ENCODE results near the gene FLOT2. TPM values are rescaled to one million over a fixed set of nuclear protein-coding genes. Genes with fewer than 3 reads are reported as not detected.
A peak's percentile ranks its signal among the peaks of the same experiment; 100 is the strongest.
"Not testable (repeated sequence)": the region's sequence is repeated elsewhere in the genome, so short reads cannot be mapped to it uniquely, and the experiment has no call there.

Gene FLOT2
- total RNA-seq, 1 experiment from 2014 or later = 45.5 TPM

DNA sequence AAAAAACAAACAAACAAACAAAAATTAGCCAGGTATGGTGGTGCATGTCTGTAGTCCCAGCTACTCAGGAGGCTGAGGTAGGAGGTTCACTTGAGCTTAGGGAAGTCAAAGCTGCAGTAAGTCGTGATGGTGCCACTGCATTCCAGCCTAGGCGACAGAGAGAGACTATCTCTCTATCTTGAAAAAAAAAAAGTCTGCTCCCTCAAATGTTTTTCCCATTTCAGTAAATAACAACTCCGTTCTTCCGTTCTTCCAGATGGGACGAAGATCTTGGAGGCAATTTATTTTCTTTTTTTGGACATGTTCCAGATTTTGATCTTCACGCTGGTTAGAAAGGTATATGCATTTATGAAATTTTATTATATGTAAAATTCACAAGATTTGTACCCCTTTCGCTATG is 23.7 kb downstream of the FLOT2 start:
- DNase-seq (ENCODE audit: low spot score) = no peak

DNA sequence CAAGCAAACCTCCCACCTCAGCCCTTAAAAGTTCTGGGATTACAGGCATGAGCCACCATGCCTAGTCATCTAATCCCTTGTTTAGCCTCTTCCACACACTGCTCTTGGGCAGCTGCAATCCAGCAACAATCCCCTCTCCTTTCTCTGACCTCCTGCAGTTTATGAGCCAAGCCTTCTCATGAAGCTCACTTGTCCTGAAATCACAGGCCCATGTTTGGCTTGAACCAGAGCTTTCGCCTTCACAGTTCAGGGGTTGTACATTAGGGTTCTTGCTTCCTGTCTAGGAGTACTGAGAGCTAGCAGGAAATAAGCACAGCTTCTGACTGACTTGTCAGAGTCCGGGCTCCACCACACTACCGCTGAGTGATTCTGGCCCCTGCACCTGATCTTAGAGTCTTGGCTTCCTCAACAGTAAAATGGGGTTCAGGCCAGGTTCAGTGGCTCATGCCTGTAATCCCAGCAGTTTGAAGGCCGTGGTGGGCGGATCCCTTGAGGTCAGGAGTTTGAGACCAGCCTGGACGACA is 26.4 kb downstream of the FLOT2 start:
- no peak for DNase-seq (ENCODE audit: low spot score)

DNA sequence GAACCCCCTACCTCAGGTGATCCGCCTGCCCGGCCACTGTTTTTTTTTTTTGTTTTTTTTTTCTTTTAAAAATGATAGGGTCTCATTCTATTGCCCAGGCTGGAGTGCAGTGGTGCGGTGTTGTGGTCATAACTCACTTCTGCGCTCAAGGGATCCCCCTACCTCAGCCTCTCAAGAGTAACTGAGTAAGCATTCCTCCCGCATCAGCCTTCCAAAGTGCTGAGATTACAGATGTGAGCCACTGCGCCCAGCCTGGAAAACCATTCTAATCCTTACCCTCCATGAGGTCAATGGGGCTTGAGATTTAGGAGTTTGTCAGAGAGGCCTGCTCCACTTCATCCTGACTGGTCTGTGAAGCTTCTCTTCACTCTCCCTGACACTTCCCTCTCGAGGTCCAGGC is 30.3 kb downstream of the FLOT2 start:
- no peak for DNase-seq (ENCODE audit: low spot score)

DNA sequence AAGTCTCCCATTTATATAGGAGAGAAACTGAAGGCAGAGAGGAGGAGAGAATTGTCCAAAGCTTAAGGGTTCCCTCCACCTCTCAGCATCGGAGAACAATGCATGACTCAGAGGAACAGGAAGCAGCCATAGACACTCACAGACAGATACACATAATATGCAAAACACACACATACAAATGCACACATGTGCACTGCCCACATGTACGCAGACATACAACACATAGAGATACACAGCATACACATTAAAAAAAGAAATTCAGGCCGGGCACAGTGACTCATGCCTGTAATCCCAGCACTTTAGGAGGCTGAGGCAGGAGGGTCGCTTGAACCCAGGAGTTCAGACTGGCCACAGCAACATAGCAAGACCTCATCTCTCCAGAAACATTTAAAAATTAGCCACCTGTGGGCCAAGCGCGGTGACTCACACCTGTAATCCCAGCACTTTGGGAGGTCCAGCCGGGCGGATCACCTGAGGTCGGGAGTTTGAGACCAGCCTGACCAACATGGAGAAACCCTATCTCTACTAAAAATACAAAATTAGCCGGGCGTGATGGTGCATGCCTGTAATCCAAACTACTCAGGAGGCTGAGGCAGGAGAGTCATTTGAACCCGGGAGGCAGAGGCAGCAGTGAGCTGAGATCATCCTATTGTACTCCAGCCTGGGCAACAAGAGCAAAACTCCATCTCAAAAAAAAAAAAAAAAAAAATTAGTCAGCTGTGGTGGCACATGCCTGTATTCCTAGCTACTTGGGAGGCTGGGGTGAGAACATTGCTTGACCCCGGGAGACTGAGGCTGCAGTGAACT is 31.4 kb downstream of the FLOT2 start:
- DNase-seq (ENCODE audit: low spot score) = no peak

DNA sequence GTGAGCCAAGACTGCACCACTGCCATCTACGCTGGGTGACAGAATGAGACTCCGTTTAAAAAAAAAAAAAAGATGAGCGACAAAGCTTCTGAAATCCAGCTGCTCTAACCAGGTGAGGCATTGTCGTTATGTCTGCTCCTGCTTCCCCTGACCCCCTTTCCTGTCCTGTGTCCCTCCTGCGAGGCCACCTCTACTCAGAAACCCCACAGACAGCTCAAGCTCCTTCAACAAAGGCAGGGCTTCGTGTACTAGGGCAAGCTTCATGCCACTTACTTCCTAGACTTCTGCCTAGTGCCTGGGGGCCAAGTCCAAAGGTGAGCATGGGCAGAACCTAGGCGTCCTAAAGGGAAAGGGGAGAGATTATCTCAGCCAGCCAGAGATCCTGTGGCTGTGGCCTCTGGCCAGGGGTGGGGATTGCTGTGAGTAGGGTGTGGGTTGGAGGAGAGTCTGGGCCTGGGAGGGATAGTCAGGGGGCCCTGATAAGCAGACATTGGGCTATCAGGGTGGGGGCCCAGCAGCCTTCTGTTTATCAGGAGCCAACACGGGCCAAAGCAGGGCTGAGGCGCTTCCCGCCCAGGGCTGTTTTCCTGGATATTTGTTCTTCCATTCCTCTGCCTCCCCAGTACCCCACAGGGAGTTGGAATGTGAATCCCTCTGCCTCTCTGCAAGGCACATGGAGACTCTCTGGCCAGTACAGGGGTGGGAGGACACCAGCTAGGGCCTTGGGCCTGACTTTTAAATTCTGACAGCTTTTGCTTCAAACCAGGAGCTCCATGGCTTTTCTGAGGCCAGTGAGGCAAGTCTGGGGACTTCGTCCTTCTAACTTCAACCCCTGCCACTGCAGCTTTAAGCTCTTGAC is 32.3 kb downstream of the FLOT2 start:
- no peak for DNase-seq (ENCODE audit: low spot score)

DNA sequence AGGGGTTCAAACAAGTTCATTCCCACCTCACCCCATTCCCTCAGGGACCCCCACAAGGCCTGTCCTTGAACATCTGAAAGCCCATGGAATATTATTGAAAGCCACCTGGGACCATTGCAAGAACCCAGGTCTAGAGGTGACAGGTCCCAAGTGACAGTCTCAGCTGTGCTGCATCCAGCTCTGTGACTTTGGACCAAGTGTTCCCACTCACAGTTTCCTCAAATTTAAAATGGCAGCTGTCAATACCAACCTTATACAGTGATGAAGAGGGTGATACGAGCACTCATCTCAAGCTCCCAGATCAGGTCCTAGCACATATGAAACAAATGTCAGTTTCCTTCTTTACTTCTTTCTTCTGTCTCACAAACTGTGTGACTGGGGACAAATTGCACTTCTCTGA is 33.6 kb downstream of the FLOT2 start:
- no peak for DNase-seq (ENCODE audit: low spot score)

DNA sequence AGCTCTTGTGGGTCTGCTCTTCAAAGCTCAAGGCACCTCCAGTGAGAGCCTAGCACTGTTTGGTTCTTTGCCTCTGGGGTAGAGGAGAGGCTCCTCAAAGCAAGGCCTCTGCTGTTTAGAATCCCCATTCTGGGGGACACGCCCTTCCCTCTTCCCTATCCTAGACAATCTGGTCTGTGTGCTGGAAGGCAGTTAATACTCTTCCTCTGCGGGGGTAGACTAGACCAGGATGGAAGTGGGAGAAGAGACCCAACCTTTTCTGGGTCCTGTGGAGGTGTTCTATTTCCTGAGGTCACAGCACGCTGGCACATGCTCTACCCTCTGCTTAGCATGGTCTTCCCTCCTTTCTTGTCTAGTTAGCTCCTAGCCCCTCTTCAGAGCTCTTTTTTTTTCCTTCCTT is 35.0 kb downstream of the FLOT2 start:
- DNase-seq (ENCODE audit: low spot score) = no peak

DNA sequence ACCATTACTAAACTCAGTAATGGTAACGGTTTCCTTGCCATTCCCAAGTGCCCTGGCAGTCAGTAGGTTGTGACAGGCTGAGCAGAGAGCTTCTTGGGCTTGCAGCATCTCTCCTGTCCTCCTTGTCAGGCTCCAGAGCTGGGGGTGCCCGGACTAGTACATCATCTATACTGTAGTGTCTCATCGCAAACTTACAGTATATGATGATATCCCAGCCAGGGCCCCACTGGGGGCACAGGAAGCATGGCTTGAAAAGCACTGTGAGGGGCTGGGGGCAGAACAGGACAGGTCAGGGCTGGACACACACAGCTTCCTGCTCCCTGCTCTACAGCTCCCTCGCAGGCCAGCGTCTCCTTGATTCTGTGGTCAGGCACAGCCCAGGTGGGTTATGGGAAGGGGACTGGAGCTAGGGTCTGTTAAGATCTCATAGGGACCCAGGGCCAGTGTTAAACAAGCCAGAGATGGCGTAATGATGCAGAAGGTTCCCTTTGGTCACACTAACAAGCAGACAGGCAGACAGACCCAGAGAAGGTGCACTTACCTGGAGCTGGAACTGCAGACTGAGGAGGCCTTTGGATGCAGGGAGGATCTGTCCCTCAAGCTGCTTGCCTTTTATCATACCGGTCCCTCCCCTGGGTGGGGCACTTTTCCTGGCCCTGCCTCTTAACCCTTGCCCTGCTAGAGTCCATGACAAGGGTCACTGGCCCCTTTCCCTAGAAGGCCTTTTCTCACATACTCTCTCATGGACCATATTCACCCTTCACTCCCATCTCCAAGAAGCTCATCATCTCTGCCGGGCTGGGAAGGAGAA is 35.9 kb downstream of the FLOT2 start:
- no peak for DNase-seq (ENCODE audit: low spot score)

DNA sequence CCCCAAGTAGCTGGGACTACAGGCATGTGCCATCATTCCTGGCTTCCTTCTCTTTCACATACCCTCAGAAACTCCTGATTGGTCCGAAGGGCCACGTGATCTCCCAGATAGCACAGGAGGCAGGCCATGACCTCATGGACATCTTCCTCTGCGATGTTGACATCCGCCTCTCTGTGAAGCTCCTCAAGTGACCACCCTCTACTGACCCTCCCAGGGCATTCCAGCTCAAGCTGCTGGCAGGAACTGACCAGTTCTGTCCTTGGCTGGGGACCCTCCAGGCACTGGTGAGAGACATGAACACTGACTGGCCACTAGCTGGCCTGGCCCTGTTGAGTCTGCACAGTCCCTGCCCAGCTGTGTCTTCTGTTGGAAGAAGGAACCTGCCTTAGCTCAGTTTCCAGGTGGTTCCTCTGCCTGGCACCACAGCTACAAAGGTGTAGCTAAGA is 37.1 kb downstream of the FLOT2 start:
- no peak for DNase-seq (ENCODE audit: low spot score)

DNA sequence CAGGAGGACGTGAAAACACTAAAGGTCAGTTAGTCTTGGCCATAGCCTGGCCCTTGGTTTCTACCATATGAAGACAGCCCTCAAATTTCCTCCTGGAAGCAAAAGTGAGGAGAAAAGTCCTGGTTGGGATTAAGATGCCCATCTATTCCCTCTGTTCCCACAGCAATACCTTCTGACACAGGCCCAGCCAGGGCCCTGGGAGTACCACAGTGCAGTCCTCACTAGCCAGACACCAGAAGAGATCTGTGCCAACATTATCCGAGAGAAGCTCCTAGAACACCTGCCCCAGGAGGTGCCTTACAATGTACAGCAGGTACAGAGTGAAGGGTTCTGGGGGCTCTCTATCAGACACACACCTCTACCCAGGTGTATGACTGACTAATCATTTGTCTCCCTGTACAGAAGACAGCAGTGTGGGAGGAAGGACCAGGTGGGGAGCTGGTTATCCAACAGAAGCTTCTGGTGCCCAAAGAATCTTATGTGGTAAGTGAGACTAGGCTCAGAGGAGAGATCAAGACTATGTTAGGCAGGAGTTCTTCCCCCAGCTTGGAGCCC is 38.7 kb downstream of the FLOT2 start:
- no peak for DNase-seq (ENCODE audit: low spot score)

DNA sequence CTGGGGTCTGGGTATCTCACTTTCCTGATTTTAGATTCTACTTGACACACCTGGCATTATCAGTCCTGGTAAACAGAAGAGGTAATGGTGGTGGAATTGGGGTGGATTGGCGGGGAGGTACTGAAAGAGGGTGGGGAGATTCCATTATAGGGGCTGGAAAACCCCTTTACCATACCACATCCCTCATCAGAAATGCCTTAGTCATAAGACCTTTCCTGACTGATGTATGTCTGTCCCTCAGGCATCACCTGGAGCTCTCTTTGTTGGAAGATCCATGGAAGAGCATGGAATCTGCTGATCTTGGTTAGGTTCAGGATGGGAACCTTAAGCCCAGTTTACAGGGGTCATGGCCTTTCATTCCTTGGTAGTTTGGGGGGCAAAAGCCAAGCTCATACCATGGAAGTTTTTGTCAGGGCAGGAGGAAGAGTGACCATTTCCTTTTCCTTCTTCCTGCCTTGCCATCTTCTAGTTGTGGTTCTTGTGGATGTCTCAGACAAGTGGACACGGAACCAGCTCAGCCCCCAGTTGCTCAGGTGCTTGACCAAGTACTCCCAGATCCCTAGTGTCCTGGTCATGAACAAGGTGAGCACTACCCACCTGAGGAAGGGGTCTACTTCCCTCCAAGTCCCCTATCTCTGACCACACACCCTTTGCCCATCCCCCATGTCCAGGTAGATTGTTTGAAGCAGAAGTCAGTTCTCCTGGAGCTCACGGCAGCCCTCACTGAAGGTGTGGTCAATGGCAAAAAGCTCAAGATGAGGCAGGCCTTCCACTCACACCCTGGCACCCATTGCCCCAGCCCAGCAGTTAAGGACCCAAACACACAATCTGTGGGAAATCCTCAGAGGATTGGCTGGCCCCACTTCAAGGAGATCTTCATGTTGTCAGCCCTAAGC is 39.4 kb downstream of the FLOT2 start:
- DNase-seq (ENCODE audit: low spot score) = no peak

DNA sequence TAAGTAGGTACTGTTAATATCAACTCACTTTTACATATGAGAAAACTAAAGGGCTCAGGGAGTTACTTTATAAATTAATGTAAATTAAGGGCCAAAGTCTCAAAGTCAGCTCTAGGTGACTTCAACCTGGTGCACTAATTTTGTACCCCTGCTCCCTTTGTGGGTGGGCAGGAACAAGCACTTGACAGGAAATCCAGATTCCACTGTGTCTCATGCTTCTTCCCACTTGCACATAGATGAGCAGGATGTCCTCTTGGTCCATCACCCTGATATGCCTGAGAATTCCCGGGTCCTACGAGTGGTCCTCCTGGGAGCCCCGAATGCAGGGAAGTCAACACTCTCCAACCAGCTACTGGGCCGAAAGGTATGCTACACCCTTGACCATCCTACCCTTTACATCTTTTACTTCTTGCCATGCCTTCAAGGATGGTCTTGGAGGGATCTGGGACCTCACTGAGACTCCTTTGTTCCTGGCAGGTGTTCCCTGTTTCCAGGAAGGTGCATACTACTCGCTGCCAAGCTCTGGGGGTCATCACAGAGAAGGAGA is 41.4 kb downstream of the FLOT2 start:
- DNase-seq (ENCODE audit: low spot score) = no peak

DNA sequence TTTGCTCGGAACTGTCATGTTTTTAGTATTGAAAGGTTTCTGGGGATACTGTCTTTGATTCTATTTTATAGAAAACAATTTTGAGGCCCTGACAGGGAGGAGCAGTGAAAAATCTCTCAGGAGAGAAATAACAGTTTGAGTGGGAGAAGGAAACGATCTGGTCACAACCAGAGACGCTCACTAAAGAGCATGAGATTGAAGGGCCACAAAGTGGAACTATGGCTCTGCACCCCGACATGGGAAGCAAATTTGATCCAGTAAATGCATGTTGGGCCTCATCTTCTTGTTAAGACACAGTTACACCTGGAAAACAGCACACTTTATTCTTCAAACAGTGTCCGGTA is 42.2 kb downstream of the FLOT2 start:
- DNase-seq (ENCODE audit: low spot score) = no peak

DNA sequence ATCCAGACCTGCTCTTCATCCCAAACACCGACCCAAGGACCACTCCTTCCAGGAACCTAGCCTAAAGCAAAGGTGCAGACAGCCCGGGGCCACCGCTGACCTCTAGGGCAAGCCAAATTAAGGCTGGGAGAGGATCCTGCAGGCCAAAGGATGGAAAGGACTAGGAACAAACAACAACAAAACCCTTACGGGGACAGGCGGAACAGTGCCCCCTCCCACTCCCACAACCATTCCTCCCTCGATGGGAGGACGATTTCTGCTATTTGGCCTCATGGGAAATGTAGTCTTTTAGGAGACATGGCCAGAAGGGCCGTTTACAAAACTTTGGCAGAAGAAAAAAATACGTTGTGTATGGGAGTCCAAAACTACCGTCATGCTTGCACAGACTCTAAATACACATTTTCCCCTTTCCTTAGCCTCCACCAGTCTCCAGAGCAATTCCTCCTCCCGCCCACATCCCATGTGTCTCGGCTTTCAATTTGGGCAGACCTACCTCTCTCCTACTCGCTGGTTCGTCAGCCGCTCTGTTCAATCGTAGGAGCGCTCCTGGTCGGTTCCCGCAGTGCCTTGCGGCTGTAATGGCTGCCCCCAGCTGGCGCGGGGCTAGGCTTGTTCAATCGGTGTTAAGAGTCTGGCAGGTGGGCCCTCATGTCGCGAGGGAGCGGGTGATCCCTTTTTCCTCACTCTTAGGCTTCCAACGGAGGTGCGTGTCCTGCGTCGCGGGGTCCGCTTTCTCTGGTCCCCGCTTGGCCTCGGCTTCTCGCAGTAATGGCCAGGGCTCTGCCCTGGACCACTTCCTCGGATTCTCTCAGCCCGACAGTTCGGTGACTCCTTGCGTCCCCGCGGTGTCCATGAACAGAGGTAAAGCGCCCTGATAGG is 42.8 kb downstream of the FLOT2 start, which contains the start of gene ERAL1:
ERAL1 (plus strand) TSS at position 560 of the 879 bp plus-strand sequence; CDS start at position 579, 19 bp downstream.
- DNase-seq (ENCODE audit: low spot score) = peak; percentile 90

DNA sequence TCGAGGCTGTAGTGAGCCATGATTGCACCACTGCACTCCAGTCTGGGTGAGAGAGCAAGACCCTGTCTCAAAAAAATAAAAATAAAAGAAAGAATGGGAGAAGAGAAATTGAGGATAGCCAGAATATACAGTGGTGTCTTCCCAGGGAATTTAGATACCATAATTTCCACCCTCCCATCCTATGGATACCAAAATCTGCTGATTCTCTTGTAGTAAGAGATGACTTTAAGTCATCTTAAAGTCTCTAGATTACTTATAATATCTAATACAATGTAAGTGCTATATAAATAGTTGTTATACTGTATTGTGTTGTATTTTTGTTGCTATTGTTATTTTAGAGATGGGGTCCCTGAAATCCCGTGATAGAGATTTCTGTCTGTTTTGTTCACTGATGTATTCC is 44.2 kb downstream of the FLOT2 start:
- no peak for DNase-seq (ENCODE audit: low spot score)

DNA sequence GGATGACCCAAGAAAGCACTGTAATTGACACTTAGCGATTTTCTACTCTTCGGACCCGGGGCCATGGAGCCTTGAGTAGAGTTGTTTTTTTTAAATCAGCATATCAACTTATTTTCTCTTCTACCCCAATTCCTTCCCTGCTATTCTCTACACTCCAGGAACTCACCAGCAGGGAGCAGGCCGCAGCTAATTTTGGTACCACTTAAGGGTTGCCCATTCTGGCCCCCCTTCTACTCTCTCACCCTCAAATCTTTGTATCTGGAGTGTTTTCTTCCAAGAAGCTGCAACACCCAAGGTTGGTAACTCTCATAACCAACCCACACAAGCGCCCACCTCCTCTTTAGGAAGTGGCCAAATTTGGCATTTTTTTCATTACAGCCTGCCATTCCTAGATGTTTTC is 48.3 kb downstream of the FLOT2 start:
- DNase-seq (ENCODE audit: low spot score) = no peak

DNA sequence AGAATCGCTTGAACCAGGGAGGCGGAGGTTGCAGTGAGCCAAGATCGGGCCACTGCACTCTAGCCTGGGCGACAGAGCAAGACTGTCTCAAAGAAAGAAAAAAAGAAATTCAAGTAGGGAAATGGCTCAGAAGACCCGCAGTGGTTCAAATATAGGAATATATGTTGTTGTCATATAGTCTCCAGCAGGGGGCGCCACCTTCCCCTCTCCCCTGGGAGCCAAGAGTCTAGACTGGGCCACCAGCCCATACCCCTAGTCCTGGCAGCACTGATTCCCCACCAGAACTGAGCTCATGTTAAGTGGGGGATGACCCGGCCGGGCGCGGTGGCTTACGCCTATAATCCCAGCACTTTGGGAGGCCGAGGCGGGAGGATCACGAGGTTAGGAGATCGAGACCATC is 48.9 kb downstream of the FLOT2 start:
- not testable (repeated sequence) for DNase-seq (ENCODE audit: low spot score)

DNA sequence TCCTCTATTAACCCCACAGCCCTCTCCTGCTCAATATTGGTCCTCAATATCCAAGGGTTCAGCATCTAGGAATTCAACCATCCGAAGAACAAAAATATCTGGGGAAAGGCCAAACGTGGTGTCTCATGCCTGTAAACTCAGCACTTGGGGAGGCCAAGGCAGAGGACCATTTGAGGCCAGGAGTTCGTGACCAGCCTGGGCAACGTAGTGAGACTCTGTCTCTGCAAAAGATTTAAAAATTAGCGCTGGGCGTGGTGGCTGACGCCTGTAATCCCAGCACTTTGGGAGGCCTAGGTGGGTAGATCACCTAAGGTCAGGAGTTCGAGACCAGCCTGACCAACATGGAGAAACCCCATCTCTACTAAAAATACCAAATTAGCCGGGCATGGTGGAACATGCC is 50.8 kb downstream of the FLOT2 start:
- not testable (repeated sequence) for DNase-seq (ENCODE audit: low spot score)

DNA sequence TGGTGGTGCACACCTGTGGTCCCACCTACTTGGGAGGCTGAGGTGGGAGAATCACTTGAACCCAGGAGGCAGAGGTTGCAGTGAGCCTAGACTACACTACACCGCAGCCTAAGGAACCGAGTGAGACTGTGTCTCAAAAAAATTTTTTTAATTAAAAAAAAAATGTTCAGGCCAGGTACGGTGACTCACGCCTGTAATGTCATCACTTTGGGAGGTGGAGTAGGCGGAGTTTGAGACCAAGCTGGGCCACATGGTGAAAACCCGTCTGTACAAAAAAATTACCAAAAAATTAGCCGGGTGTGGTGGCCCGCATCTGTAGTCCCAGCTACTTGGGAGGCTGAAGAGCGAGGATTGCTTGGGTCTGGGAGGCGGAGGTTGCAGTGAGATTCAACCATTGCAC is 51.3 kb downstream of the FLOT2 start:
- no peak for DNase-seq (ENCODE audit: low spot score)
